Muscle layer of duodenum (tissue), 2 donors: ENCODE data around the gene ADH1B.
"Not testable (repeated sequence)": the region's sequence is repeated elsewhere in the genome, so short reads cannot be mapped to it uniquely, and the experiment has no call there.

Experiments used
- H3K27ac ChIP-seq: one replicate; pipeline ENCODE4 v1.7.0; 2013; ENCODE audit warnings: mild to moderate bottlenecking, low read length
- H3K27me3 ChIP-seq: one replicate; pipeline ENCODE4 v1.7.0; 2013; ENCODE audit warnings: low read depth, mild to moderate bottlenecking, control low read depth, low read length
- H3K36me3 ChIP-seq, 2 donors: one replicate each; pipeline ENCODE4 v1.7.0; 2013; ENCODE audit warnings: low read length in 2 of 2, control low read depth in 1 of 2, mild to moderate bottlenecking in 1 of 2; ENCODE audit not compliant: insufficient read depth in 2 of 2, control insufficient read depth in 1 of 2
- H3K4me1 ChIP-seq, 2 donors: one replicate each; pipeline ENCODE4 v1.7.0; 2013; ENCODE audit warnings: low read length in 2 of 2, mild to moderate bottlenecking in 2 of 2, control low read depth in 1 of 2, moderate library complexity in 1 of 2; ENCODE audit not compliant: insufficient read depth in 2 of 2, control insufficient read depth in 1 of 2
- H3K4me3 ChIP-seq, 2 donors: one replicate each; pipeline ENCODE4 v1.7.0; 2013; ENCODE audit warnings: low read length in 2 of 2, low read depth in 1 of 2, mild to moderate bottlenecking in 1 of 2
- H3K9me3 ChIP-seq, 2 donors: one replicate each; pipeline ENCODE4 v1.7.0; 2013; ENCODE audit warnings: low read length in 2 of 2, control low read depth in 1 of 2, mild to moderate bottlenecking in 1 of 2; ENCODE audit not compliant: control insufficient read depth in 1 of 2
- donor health status: healthy.

The ADH1B gene

GRCh38 chr4:99323756-99324155, 2.6 kb upstream of the ADH1B start:
- Histone ChIP-seq H3K4me3 (no peak overlapping the region), H3K9me3 (peaks cover 0 to 6% of the 10 kb centered on the region in 2 donors), H3K27me3 (no peaks in the 10 kb centered on the region), H3K27ac (peak overlapping the region; percentile 76), H3K4me1 (peaks cover 0 to 15% of the 10 kb centered on the region in 2 donors), H3K36me3 (no peaks in the 10 kb centered on the region)

GRCh38 chr4:99317811-99318210, 3.4 kb downstream of the ADH1B start:
- not testable (repeated sequence) for H3K4me1 ChIP-seq, H3K36me3 ChIP-seq, H3K9me3 ChIP-seq, H3K27me3 ChIP-seq
- H3K27ac ChIP-seq: peak overlapping the region; percentile 45
- H3K4me3 ChIP-seq: peak overlapping the region in 1 of 2 donors; percentile 31

- H3K27ac ChIP-seq: peak overlapping the region; percentile 45
- peak overlapping the region in 1 of 2 donors; percentile 31 for H3K4me3 ChIP-seq
- no peaks in the 10 kb centered on the region for H3K9me3 ChIP-seq
- H3K27me3 ChIP-seq: no peaks in the 10 kb centered on the region
- H3K36me3 ChIP-seq: no peaks in the 10 kb centered on the region
- H3K4me1 ChIP-seq: no peaks in the 10 kb centered on the region
These were observed 3.8 kb downstream of the ADH1B start for GRCh38 chr4:99317354-99317753.

- Histone ChIP-seq H3K9me3 (no peaks in the 10 kb centered on the region), H3K27ac (no peak overlapping the region), H3K4me3 (no peak overlapping the region), H3K4me1 (no peaks in the 10 kb centered on the region), H3K36me3 (no peaks in the 10 kb centered on the region), H3K27me3 (no peaks in the 10 kb centered on the region)
These were observed 5.4 kb downstream of the ADH1B start for GRCh38 chr4:99315839-99316238.

- no peak overlapping the region for H3K4me3 ChIP-seq
- H3K27ac ChIP-seq: no peak overlapping the region
- H3K9me3 ChIP-seq: no peaks in the 10 kb centered on the region
- no peaks in the 10 kb centered on the region for H3K4me1 ChIP-seq
- H3K27me3 ChIP-seq: no peaks in the 10 kb centered on the region
- H3K36me3 ChIP-seq: no peaks in the 10 kb centered on the region
These were observed 7.0 kb downstream of the ADH1B start for GRCh38 chr4:99314211-99314610.

GRCh38 chr4:99310389-99310788, 10.8 kb downstream of the ADH1B start:
- Histone ChIP-seq H3K27ac (no peak overlapping the region), H3K9me3 (no peaks in the 10 kb centered on the region), H3K4me1 (no peaks in the 10 kb centered on the region), H3K4me3 (no peak overlapping the region), H3K36me3 (no peaks in the 10 kb centered on the region), H3K27me3 (no peaks in the 10 kb centered on the region)

GRCh38 chr4:99305638-99306400, 15.4 kb downstream of the ADH1B start:
- Histone ChIP-seq H3K27me3 (no peaks in the 10 kb centered on the region), H3K4me1 (no peaks in the 10 kb centered on the region), H3K27ac (no peak overlapping the region), H3K36me3 (no peaks in the 10 kb centered on the region), H3K9me3 (no peaks in the 10 kb centered on the region), H3K4me3 (no peak overlapping the region)

GRCh38 chr4:99301376-99302164, 19.6 kb downstream of the ADH1B start:
- H3K4me3 ChIP-seq: no peak overlapping the region
- peaks cover 0 to 3% of the 10 kb centered on the region in 2 donors for H3K4me1 ChIP-seq
- peak overlapping the region; percentile 56 for H3K27ac ChIP-seq
- H3K27me3 ChIP-seq: no peaks in the 10 kb centered on the region
- H3K36me3 ChIP-seq: no peaks in the 10 kb centered on the region
- no peaks in the 10 kb centered on the region for H3K9me3 ChIP-seq

- peaks cover 0 to 3% of the 10 kb centered on the region in 2 donors for H3K4me1 ChIP-seq
- H3K9me3 ChIP-seq: no peaks in the 10 kb centered on the region
- no peaks in the 10 kb centered on the region for H3K36me3 ChIP-seq
- no peak overlapping the region for H3K4me3 ChIP-seq
- H3K27ac ChIP-seq: no peak overlapping the region
- no peaks in the 10 kb centered on the region for H3K27me3 ChIP-seq
These were observed 20.3 kb downstream of the ADH1B start for GRCh38 chr4:99300934-99301333.

- no peaks in the 10 kb centered on the region for H3K27me3 ChIP-seq
- no peaks in the 10 kb centered on the region for H3K9me3 ChIP-seq
- no peaks in the 10 kb centered on the region for H3K4me1 ChIP-seq
- H3K4me3 ChIP-seq: no peak overlapping the region
- H3K36me3 ChIP-seq: no peaks in the 10 kb centered on the region
- H3K27ac ChIP-seq: no peak overlapping the region
These were observed 27.8 kb downstream of the ADH1B start for GRCh38 chr4:99293357-99293756.

GRCh38 chr4:99290848-99291786, 30.1 kb downstream of the ADH1B start, which contains the start of gene ADH1A:
TSS of gene ADH1A (minus strand) at chr4:99290985. CDS start at chr4:99290914, 71 bp downstream.
- Histone ChIP-seq H3K27ac (no peak within 1 kb of the TSS), H3K4me1 (no peaks in the 10 kb centered on the region), H3K27me3 (no peaks in the 10 kb centered on the region), H3K4me3 (no peak within 1 kb of the TSS), H3K36me3 (no peaks in the 10 kb centered on the region), H3K9me3 (no peaks in the 10 kb centered on the region)
